NCI-H526 (cell line): Measurements from ENCODE around the gene DCANP1.

Experiments
- DNase-seq, 2 experiments: peaks; one replicate each; lab custom pipeline; 2025; lab: John Stamatoyannopoulos, UW

Gene DCANP1

DNA sequence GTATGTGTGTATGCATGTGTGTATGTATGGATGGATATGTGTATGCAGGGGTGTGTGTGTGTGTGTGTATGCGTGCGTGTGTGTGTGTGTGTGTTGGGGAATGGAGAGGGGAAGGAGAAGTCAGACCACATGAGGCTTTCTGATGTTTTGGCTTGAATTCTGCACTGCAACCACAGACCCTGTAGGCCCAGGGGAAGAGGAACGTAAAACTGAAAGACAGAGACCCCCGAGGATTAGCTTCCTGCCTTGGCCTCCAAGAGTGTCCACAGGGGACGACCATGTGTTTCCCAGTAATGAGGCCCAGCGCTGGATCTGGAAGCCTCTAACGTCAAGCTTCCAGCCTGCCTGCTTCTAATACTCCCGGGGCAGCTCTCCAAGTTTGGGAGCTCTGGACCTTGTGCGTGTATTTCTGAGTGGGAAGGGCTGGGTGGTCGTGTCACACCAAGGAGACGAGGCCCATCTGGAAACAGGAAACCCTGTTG lies 5.8 kb downstream of the DCANP1 start:
- no peak for DNase-seq

- no peak for DNase-seq
Measured at GRCh38 chr5:135440916-135441315, 6.2 kb downstream of the DCANP1 start.

DNA sequence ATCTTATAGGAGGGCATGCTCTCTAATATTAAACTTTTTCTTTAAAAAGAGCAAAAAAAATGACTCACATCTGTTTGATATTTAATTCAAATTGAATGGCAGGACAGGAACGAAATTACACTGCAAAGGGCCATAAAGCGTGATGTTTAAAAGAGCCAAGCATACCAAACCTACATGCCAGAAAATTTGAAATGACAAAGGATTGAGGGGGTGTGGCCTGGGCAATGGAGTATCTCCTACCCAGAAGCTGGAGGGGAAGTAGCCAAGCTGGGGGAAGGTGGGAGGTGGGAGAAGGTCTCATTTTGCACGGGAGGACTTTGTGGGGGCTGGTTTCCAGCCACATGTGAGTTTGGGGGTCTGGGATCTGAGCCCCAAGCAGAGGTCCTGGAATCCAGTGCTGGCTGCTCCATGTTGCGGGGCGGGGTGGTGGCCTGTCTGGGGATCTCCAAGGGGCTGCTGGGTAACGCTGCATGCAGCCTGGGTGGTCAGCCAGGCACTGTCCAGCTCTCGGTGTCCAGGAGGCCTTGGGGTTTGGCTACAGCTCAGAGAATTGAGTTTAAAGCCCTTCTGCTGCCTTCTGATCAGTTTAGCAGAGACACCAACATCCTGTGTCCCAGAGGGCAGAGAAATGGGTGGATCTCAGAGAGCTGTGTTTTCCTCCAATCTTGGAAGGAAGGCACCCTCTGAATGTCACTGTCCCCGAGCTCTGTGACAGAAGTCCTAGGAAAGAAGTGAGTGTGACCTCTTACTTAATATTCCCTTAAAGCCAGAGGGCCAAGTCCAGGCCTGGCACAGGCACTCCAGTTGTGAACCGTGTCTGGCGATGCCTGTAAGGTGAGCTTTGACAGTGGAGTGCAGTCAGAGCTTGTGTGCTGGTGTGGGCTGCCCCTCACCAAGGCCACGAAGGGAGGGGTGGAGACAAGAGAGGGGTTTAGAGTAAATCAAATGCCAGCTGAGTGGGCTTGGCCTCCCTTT lies 7.6 kb downstream of the DCANP1 start:
- no peak for DNase-seq

DNA sequence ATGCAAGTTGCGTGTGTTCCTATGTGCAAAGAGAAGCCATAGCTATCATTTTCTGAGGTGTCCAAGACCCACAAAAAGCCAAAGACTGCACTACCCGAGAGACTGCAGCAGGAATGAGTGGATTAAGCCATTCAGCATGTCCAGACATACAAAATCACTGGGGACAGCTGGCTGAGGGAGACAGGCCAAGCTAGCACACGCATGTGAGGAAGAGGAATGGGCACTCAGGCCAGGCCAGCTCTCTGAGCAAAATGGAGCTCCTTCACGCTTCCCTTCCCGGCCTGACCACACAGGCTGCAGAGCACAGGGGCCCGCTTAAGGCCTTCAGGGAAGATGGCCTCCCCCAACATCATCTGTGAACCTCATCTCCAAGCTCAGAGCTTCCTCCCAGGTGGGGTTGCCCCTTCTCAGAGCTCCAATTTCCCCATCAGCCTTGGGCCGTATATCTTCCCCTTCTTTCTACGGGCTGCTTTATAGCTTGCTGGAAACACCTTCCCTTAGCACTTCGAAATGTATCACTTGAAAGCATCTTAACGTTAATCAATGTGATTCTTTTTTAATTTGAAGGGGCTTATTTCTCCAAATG lies 8.4 kb downstream of the DCANP1 start:
- DNase-seq: no peak

DNA sequence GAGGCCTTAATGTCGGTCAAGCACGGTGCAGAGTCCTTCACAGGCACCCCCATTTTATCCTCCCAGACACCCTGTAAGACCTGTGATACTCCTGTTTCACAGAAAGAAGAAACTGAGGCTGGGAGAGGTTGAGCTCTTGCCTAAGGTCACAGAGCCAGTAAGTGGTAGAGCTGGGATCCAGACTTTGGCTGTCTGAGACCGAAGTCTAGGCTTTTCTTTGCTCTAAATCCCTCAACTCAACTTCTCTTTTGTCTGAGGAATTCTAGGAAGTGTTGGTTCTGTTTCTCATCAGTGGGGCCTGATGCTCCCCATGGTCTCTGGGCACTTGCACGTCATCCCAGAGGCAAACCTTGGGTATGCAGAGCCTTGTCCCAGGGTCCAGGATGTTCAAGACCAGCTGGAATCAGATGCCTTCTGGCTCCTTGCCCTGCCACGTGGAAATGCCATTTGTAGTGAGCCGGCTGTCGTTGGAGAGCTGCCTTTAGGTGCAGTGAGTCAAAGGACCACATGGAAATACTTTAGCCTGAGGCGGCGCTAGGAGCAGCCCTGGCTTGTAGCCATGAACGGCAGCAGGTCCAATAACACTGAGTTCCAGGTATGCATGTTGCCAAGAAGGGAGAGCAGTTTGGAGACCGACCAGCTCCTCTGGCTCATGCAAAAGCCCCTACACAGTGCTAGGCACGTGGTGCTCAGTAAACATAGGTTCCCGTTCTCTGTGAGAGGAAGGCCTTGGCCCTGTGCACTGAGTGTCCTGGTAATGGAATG lies 9.2 kb downstream of the DCANP1 start:
- DNase-seq: no peak

DNA sequence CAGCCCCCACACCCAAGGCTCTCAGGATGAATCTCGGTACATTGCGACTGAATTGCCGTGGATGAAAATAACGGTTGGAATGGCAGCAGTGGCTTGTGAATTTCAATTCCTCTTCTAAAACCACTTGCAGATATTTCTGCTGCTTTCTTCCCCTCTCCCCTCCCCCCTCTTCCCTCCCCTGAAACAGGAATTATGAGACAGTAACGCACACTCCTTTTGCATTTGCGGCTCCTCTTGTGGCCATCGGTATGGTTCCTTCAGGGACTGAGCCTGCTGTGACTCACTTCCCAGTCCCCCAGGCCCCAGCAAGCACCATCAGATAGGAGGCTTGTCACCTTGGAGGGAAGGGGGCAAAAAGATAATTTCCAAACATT lies 9.7 kb downstream of the DCANP1 start:
- DNase-seq: no peak

- no peak for DNase-seq
Measured at GRCh38 chr5:135436951-135437418, 10.2 kb downstream of the DCANP1 start.

GRCh38 chr5:135435467-135436330 lies 11.4 kb downstream of the DCANP1 start:
- no peak for DNase-seq

GRCh38 chr5:135434591-135435466 lies 12.3 kb downstream of the DCANP1 start:
- DNase-seq: no peak

DNA sequence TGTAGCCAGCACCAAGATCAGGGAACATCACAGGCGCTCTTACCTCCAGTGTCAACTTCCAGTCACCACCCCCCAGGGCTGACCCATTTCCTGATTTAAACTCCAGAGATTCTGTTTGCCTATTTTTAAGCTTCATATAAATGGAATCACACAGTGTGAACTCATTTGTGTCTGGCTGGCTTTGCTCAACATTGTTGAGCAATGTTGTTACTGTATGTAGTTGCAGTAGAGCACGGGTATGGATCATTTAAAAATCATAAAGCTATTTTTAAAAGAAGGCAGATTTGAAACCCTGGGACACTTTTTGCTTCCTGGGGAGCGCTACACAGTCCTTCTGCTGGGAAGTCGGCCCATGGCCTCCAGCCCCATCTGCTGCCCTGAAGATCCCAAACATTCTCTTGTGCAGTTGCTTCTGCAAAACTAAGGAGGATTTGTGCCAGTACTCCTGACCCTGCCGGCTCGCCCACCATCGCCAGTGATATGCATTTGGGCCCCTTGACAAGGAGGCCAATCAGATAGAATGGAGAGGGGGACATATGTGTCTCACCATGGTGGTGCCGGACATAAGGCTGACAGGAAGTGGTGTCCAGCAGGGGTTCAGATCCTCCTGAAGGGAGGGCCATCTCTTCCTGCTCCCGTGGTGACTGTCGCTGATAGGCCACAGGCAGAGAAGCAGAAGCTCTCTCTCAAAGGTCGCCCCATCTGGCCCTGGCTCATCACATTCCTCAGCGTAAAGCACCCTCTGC lies 13.3 kb downstream of the DCANP1 start:
- DNase-seq: no peak

DNA sequence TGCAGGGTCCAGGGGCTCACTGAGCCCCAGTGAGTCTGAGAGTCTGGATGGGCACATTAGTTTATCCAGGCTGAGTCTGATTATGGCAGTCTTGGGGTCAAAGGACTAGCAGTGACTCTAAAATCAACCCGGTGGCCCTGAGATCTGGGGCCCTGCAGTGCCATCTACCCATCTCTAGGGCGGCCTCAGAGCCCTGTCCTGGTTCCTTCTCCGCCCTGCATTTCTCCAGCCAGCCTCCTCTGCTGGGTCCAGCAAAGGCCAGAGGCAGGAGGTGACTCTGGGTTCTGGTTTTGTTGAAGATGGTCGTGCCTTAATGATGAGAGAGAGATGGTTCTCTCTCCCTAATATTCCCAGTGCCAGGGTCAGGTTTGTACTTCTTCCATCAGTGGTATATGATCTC lies 15.0 kb downstream of the DCANP1 start:
- no peak for DNase-seq

- DNase-seq: no peak
Measured at GRCh38 chr5:135430135-135430437, 17.1 kb downstream of the DCANP1 start.

DNA sequence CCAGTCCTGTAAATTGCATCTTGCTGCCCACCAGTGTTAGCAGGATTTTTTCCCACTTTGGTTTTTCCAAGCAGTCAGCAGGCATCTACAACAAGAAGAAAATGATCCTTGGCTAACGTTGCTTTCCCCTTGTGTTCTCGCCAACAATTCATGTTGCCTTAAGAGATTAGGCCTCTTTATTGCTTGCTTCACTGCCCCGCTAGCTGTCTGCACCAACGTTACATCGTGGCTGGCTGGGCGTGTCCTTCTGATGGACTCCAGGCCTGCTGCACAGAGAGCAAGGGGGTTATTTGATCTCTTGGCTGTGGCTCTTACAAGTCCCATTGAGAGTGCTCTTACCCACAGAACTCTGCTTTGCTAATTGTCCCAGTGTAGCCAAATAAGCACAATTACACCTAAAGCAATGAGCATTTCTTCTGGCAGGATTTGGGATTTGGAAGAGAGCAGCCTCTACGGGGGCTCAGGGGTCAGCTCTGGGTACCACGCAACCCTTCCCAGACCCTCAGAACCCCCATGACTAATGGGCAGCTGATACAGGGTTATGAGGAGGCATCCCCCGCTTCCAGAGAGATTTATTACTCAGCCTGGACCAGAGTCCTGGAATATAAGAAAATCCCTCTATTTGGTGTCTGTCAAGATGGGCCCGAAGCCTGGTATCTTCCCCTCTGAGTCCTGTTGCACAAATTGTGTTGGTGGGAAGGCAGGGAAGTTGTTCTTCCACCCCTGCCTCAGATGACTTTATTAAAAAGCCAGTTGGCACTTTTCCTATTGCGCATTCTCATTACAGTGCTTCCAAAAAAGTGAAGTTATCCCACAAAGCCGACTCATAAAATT lies 17.6 kb downstream of the DCANP1 start:
- no peak for DNase-seq

GRCh38 chr5:135428586-135428985 lies 18.6 kb downstream of the DCANP1 start:
- DNase-seq: no peak

DNA sequence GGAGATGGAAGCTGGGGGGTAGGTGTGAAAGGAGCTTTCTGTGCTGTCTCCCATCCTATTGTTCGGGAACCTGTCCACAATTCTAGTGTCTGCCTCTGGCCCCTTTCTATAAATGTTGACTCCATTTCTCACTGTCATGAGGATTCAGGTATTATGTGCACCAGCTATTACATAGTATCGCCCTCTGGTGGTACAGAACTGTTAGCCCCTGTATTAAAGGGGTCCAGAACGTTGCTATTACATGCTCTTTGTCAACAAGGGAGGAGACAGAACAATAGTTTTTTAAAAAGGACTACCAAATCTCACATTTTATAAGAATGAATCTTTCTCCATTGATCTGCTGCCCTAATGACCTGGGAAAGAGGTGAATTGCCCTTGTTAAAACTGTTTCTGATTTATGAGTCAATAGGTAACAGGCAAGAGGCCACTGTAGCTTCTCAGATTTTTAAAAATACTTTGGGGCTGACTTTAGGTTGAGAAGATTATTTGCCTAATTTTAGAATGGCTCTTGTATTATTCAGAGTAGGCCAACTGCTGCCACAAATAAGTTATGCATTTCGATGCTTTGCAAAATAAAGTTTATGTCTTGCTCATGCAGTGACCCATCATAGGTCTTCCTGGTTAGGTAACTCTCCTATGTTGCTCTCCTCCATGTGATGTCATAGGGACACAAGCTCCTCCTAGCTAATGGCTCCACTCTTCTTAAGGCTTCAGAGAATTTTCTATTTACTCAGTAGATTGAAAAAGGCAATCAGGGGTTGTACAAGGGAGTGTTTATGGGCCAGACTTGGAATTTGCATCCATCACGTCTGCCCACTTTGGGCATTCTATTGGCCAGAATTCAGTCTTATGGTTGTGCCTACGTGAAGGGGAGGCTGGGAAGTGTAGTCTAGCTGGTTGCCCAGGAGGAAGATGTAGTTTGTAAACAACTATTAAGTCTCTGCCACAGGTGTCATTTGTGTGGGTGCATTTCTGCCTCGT lies 20.8 kb downstream of the DCANP1 start:
- DNase-seq: peak; percentile 30 to 71

GRCh38 chr5:135425641-135426040 lies 21.5 kb downstream of the DCANP1 start:
- DNase-seq: no peak

DNA sequence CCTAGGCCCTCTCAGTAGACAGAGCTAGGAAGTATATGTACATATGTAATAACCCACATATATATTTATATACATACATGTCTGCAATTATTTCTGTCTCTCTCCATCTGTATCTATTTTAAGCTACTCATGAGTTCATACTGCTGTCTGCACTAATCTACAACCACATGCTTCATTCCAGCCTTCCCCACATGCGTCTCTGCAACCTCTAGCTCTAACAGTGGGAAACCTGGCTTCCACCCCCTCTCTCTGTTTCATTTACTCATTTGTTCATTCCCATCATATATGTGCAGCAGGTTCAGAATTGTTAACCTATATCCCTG lies 23.3 kb downstream of the DCANP1 start:
- DNase-seq: no peak
